Measurements from ENCODE around the gene TMEM131.

TMEM131 gene

DNA sequence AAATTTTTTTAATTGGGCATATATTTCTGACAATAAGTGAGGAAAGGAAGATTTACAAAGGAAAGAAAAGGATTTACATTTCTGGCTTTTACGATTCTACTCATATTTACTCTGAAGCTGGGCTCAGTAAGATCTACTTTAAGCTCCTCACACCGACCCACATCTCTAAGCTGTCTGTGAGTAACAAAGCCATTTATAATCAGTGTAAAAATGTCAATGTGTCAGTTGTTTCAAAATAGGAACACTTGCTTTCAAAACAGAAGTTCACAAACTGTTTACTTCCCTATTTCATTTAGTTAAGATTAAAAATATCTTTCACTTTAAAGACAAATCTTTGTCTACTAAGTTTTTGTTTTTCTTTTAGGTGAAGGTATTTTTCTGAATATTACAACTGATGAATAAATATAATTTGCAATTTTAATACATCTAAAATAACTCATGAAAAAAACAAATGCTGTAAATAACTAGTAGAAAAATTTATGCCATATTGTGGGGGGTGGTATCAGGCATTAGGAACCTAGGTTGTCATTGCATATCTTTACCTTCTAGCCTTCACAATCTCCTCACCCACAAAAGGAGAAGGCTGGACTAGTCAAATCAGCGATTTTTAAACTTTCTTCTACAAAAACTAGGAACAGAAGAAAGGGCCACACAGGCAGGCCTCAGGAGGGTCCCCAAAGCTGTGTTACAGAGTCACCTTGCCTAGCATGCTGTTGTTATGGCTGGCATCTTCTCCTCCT is 64.5 kb downstream of the TMEM131 start:
- no peak overlapping the region for H3K4me3 ChIP-seq (replicated peaks; ENCODE audit: insufficient read depth, low read length)
- TF ChIP-seq, protein P1, sequence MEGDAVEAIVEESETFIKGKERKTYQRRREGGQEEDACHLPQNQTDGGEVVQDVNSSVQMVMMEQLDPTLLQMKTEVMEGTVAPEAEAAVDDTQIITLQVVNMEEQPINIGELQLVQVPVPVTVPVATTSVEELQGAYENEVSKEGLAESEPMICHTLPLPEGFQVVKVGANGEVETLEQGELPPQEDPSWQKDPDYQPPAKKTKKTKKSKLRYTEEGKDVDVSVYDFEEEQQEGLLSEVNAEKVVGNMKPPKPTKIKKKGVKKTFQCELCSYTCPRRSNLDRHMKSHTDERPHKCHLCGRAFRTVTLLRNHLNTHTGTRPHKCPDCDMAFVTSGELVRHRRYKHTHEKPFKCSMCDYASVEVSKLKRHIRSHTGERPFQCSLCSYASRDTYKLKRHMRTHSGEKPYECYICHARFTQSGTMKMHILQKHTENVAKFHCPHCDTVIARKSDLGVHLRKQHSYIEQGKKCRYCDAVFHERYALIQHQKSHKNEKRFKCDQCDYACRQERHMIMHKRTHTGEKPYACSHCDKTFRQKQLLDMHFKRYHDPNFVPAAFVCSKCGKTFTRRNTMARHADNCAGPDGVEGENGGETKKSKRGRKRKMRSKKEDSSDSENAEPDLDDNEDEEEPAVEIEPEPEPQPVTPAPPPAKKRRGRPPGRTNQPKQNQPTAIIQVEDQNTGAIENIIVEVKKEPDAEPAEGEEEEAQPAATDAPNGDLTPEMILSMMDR (IDR thresholded peaks at IDR 0.05; ENCODE audit: insufficient read depth, low read length): no peak
- no peak for TF ChIP-seq GABPA (IDR thresholded peaks at IDR 0.05; ENCODE audit: low read depth)
- DNase-seq (ENCODE audit: low read depth in 1 of 2, low spot score in 1 of 2): peak; percentile 7 to 31
- no peaks in the 10 kb centered on the region for H3K27me3 ChIP-seq (ENCODE audit: insufficient read depth, poor library complexity, severe bottlenecking)
- H3K27ac ChIP-seq (replicated peaks): peak overlapping the region; percentile 63

DNA sequence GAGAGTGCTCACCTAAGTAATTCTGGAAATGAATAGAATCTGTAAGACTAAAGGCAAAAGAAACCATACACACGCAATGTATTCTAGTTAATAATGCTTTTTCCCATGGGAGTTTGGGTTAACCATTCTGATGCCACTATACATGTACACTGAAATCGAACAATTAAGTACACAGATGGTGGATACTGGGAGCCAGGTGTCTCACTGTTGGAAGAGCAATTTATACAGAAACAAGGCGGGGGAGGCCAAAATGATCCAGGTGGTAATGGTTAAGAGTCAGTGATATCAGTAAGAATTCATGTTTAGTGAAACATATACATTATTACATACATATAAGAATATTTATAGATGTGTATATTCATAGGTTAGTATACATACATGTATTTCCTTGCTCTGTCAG is 67.2 kb downstream of the TMEM131 start:
- H3K27me3 ChIP-seq (ENCODE audit: insufficient read depth, poor library complexity, severe bottlenecking): no peaks in the 10 kb centered on the region
- H3K27ac ChIP-seq (replicated peaks): no peak overlapping the region
- TF ChIP-seq POLR2AphosphoS5 (IDR thresholded peaks at IDR 0.05; ENCODE audit: low read depth) (no peak), GABPA (IDR thresholded peaks at IDR 0.05; ENCODE audit: low read depth) (no peak)
- no peak overlapping the region for H3K4me3 ChIP-seq (replicated peaks; ENCODE audit: insufficient read depth, low read length)
- no peak for DNase-seq (ENCODE audit: low read depth in 1 of 2, low spot score in 1 of 2)

DNA sequence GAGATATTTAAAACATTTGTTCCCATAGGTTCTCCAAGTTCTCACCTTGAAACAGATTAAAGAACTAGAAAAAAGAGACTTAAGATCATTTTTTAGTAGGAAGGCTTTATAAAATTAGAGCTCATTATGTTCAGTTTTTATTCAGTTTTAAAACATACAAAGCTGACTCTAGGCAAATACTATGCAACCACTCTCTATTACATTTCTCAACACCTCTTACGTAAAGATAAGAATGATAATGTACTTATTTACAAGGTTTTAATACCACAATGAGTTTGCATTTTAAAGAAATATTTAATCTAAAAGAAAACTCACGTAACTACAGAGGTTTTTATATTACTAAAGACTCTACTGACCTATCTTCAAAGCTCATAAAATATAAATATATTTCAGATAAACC is 68.8 kb downstream of the TMEM131 start:
- peak in 1 of 2 experiments; percentile 11 for DNase-seq (ENCODE audit: low read depth in 1 of 2, low spot score in 1 of 2)
- Histone ChIP-seq H3K27me3 (ENCODE audit: insufficient read depth, poor library complexity, severe bottlenecking) (no peaks in the 10 kb centered on the region), H3K4me3 (replicated peaks; ENCODE audit: insufficient read depth, low read length) (no peak overlapping the region), H3K27ac (replicated peaks) (0 out of 2 replicates have a peak overlapping the region, but pooled peaks have one; percentile 29)
- TF ChIP-seq, protein P1 (IDR thresholded peaks at IDR 0.05; ENCODE audit: insufficient read depth, low read length): no peak
- no peak for TF ChIP-seq POLR2AphosphoS5 (IDR thresholded peaks at IDR 0.05; ENCODE audit: low read depth)
- TF ChIP-seq SPI1 (IDR thresholded peaks at IDR 0.05; ENCODE audit: borderline replicate concordance, low read depth): no peak
- no peak for TF ChIP-seq GABPA (IDR thresholded peaks at IDR 0.05; ENCODE audit: low read depth)
- TF ChIP-seq, protein P2, sequence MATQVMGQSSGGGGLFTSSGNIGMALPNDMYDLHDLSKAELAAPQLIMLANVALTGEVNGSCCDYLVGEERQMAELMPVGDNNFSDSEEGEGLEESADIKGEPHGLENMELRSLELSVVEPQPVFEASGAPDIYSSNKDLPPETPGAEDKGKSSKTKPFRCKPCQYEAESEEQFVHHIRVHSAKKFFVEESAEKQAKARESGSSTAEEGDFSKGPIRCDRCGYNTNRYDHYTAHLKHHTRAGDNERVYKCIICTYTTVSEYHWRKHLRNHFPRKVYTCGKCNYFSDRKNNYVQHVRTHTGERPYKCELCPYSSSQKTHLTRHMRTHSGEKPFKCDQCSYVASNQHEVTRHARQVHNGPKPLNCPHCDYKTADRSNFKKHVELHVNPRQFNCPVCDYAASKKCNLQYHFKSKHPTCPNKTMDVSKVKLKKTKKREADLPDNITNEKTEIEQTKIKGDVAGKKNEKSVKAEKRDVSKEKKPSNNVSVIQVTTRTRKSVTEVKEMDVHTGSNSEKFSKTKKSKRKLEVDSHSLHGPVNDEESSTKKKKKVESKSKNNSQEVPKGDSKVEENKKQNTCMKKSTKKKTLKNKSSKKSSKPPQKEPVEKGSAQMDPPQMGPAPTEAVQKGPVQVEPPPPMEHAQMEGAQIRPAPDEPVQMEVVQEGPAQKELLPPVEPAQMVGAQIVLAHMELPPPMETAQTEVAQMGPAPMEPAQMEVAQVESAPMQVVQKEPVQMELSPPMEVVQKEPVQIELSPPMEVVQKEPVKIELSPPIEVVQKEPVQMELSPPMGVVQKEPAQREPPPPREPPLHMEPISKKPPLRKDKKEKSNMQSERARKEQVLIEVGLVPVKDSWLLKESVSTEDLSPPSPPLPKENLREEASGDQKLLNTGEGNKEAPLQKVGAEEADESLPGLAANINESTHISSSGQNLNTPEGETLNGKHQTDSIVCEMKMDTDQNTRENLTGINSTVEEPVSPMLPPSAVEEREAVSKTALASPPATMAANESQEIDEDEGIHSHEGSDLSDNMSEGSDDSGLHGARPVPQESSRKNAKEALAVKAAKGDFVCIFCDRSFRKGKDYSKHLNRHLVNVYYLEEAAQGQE (IDR thresholded peaks at IDR 0.05; ENCODE audit: insufficient replicate concordance, low read depth): no peak

DNA sequence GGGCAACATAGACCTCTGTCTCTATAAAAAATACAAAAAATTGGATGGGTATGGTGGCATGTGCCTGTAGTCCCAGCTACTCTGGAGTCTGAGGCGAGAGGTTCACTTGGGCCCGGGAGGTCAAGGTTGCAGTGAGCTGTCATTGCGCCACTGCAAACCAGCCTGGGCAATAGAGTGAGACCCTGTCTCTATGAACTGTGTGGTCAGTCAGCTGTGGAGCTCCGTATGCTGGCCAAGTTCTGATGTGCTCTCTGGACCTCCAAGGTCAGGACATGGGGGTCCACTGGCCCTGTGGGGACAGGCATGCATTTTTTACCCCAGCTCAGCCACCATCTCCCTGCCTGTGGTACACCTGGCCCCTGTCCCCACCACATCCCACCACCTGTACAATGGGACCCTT is 71.6 kb downstream of the TMEM131 start:
- no peaks in the 10 kb centered on the region for H3K27me3 ChIP-seq (ENCODE audit: insufficient read depth, poor library complexity, severe bottlenecking)
- DNase-seq (ENCODE audit: low read depth in 1 of 2, low spot score in 1 of 2): no peak
- no peak overlapping the region for H3K27ac ChIP-seq (replicated peaks)
- H3K4me3 ChIP-seq (replicated peaks; ENCODE audit: insufficient read depth, low read length): no peak overlapping the region
- no peak for TF ChIP-seq GABPA (IDR thresholded peaks at IDR 0.05; ENCODE audit: low read depth)
- TF ChIP-seq POLR2AphosphoS5 (IDR thresholded peaks at IDR 0.05; ENCODE audit: low read depth): no peak
- TF ChIP-seq, protein P2 (IDR thresholded peaks at IDR 0.05; ENCODE audit: insufficient replicate concordance, low read depth): no peak
- no peak for TF ChIP-seq SPI1 (IDR thresholded peaks at IDR 0.05; ENCODE audit: borderline replicate concordance, low read depth)
- TF ChIP-seq, protein P1 (IDR thresholded peaks at IDR 0.05; ENCODE audit: insufficient read depth, low read length): no peak

Data from HL-60 (cell line).